ENCODE measurements around the gene MAU2. TPM values are rescaled to one million over a fixed set of nuclear protein-coding genes. Genes with fewer than 3 reads are reported as not detected.

The MAU2 gene
- total and polyA plus RNA-seq, 2 of the 13 experiments (the other 11 are each of a cell fraction or from before 2014, with no cell fraction given), result 16.8 to 33.8 TPM

DNA sequence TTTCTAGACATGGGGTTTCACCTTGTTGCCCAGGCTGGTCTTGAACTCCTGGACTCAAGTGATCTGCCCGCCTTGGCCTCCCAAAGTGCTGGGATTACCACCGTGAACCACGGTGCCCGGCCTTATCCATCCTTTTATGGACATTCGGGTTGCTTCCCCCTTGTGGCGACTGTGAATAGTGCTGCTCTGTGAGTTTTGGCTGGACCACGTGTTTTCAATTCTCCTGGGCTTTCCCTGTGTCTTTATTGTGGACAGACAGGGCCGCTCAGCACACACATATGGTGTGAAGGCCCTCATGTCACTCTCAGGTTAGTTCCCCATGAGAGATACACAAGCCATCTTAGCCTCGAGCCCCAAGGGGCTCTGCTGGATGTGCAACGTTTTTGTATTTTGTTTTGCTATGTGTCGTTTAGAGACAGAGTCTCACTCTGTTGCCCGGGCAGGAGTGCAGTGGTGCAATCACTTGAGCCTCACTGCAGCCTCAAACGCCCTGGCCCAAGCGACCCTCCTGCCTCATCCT lies 40.5 kb downstream of the MAU2 start (continued):
- TF ChIP-seq, protein P1, sequence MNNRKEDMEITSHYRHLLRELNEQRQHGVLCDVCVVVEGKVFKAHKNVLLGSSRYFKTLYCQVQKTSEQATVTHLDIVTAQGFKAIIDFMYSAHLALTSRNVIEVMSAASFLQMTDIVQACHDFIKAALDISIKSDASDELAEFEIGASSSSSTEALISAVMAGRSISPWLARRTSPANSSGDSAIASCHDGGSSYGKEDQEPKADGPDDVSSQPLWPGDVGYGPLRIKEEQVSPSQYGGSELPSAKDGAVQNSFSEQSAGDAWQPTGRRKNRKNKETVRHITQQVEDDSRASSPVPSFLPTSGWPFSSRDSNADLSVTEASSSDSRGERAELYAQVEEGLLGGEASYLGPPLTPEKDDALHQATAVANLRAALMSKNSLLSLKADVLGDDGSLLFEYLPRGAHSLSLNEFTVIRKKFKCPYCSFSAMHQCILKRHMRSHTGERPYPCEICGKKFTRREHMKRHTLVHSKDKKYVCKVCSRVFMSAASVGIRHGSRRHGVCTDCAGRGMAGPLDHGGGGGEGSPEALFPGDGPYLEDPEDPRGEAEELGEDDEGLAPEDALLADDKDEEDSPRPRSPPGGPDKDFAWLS (CRISPR knock-in tag; IDR thresholded peaks at IDR 0.05; ENCODE audit: borderline replicate concordance), result no peak
- TF ChIP-seq, protein P2, sequence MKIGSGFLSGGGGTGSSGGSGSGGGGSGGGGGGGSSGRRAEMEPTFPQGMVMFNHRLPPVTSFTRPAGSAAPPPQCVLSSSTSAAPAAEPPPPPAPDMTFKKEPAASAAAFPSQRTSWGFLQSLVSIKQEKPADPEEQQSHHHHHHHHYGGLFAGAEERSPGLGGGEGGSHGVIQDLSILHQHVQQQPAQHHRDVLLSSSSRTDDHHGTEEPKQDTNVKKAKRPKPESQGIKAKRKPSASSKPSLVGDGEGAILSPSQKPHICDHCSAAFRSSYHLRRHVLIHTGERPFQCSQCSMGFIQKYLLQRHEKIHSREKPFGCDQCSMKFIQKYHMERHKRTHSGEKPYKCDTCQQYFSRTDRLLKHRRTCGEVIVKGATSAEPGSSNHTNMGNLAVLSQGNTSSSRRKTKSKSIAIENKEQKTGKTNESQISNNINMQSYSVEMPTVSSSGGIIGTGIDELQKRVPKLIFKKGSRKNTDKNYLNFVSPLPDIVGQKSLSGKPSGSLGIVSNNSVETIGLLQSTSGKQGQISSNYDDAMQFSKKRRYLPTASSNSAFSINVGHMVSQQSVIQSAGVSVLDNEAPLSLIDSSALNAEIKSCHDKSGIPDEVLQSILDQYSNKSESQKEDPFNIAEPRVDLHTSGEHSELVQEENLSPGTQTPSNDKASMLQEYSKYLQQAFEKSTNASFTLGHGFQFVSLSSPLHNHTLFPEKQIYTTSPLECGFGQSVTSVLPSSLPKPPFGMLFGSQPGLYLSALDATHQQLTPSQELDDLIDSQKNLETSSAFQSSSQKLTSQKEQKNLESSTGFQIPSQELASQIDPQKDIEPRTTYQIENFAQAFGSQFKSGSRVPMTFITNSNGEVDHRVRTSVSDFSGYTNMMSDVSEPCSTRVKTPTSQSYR (CRISPR knock-in tag; IDR thresholded peaks at IDR 0.05; ENCODE audit: borderline replicate concordance), result no peak
- TF ChIP-seq BRD4 (CRISPR knock-in tag; IDR thresholded peaks at IDR 0.05), result no peak
- TF ChIP-seq TSC22D2 (CRISPR knock-in tag; IDR thresholded peaks at IDR 0.05; ENCODE audit: borderline replicate concordance), result no peak
- TF ChIP-seq, protein P3, sequence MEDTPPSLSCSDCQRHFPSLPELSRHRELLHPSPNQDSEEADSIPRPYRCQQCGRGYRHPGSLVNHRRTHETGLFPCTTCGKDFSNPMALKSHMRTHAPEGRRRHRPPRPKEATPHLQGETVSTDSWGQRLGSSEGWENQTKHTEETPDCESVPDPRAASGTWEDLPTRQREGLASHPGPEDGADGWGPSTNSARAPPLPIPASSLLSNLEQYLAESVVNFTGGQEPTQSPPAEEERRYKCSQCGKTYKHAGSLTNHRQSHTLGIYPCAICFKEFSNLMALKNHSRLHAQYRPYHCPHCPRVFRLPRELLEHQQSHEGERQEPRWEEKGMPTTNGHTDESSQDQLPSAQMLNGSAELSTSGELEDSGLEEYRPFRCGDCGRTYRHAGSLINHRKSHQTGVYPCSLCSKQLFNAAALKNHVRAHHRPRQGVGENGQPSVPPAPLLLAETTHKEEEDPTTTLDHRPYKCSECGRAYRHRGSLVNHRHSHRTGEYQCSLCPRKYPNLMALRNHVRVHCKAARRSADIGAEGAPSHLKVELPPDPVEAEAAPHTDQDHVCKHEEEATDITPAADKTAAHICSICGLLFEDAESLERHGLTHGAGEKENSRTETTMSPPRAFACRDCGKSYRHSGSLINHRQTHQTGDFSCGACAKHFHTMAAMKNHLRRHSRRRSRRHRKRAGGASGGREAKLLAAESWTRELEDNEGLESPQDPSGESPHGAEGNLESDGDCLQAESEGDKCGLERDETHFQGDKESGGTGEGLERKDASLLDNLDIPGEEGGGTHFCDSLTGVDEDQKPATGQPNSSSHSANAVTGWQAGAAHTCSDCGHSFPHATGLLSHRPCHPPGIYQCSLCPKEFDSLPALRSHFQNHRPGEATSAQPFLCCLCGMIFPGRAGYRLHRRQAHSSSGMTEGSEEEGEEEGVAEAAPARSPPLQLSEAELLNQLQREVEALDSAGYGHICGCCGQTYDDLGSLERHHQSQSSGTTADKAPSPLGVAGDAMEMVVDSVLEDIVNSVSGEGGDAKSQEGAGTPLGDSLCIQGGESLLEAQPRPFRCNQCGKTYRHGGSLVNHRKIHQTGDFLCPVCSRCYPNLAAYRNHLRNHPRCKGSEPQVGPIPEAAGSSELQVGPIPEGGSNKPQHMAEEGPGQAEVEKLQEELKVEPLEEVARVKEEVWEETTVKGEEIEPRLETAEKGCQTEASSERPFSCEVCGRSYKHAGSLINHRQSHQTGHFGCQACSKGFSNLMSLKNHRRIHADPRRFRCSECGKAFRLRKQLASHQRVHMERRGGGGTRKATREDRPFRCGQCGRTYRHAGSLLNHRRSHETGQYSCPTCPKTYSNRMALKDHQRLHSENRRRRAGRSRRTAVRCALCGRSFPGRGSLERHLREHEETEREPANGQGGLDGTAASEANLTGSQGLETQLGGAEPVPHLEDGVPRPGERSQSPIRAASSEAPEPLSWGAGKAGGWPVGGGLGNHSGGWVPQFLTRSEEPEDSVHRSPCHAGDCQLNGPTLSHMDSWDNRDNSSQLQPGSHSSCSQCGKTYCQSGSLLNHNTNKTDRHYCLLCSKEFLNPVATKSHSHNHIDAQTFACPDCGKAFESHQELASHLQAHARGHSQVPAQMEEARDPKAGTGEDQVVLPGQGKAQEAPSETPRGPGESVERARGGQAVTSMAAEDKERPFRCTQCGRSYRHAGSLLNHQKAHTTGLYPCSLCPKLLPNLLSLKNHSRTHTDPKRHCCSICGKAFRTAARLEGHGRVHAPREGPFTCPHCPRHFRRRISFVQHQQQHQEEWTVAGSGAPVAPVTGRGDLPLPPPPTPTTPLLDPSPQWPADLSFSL (CRISPR knock-in tag; IDR thresholded peaks at IDR 0.05), result no peak
- TF ChIP-seq, protein P4, sequence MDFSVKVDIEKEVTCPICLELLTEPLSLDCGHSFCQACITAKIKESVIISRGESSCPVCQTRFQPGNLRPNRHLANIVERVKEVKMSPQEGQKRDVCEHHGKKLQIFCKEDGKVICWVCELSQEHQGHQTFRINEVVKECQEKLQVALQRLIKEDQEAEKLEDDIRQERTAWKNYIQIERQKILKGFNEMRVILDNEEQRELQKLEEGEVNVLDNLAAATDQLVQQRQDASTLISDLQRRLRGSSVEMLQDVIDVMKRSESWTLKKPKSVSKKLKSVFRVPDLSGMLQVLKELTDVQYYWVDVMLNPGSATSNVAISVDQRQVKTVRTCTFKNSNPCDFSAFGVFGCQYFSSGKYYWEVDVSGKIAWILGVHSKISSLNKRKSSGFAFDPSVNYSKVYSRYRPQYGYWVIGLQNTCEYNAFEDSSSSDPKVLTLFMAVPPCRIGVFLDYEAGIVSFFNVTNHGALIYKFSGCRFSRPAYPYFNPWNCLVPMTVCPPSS (IDR thresholded peaks at IDR 0.05), result no peak
- no peak for TF ChIP-seq ZNF629 (CRISPR knock-in tag; conservative IDR thresholded peaks at IDR 0.05)
- no peak for TF ChIP-seq ZNF124 (CRISPR knock-in tag; IDR thresholded peaks at IDR 0.05)
- TF ChIP-seq XRCC5 (optimal IDR thresholded peaks at IDR 0.05; ENCODE audit: low read length), result peak; percentile 61
- TF ChIP-seq ZBTB21 (CRISPR knock-in tag; IDR thresholded peaks at IDR 0.05), result no peak
- TF ChIP-seq ZBTB1 (CRISPR knock-in tag; IDR thresholded peaks at IDR 0.05; ENCODE audit: borderline replicate concordance), result no peak
- TF ChIP-seq ZNF674 (CRISPR knock-in tag; IDR thresholded peaks at IDR 0.05; ENCODE audit: low read depth), result no peak
- TF ChIP-seq, protein P5, sequence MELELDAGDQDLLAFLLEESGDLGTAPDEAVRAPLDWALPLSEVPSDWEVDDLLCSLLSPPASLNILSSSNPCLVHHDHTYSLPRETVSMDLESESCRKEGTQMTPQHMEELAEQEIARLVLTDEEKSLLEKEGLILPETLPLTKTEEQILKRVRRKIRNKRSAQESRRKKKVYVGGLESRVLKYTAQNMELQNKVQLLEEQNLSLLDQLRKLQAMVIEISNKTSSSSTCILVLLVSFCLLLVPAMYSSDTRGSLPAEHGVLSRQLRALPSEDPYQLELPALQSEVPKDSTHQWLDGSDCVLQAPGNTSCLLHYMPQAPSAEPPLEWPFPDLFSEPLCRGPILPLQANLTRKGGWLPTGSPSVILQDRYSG (CRISPR knock-in tag; IDR thresholded peaks at IDR 0.05), result no peak
- no peak for TF ChIP-seq ZNF775 (CRISPR knock-in tag; IDR thresholded peaks at IDR 0.05; ENCODE audit: borderline replicate concordance)
- no peak for TF ChIP-seq JUND (CRISPR knock-in tag; IDR thresholded peaks at IDR 0.05)
- TF ChIP-seq SMAD9 (CRISPR knock-in tag; IDR thresholded peaks at IDR 0.05), result no peak
- TF ChIP-seq ZNF766 (CRISPR knock-in tag; IDR thresholded peaks at IDR 0.05; ENCODE audit: borderline replicate concordance), result no peak

Measured in HepG2 (cell line).